Astrocyte of the spinal cord (primary cell): ENCODE data around the gene GALNT1.

Source experiments
- DNase-seq: peaks from one replicate; pipeline ENCODE4 v3.0.0; 2011; ENCODE audit warnings: low read depth, low spot score
- H3K4me3 ChIP-seq: 2 replicates; pipeline ENCODE4 v1.5.1; 2011; ENCODE audit warnings: low read depth, mild to moderate bottlenecking, low read length, moderate library complexity
- in situ Hi-C: cut with HindIII; loops from 2 replicates; pipeline ENCODE4 v1.10.0; 2017; ENCODE audit warnings: low sequenced_read_pairs
- TF ChIP-seq, protein P1 (sequence below): IDR thresholded peaks from 2 replicates; pipeline ENCODE4 v1.5.1; 2012; ENCODE audit warnings: low read depth, mild to moderate bottlenecking, low read length, inconsistent platforms

The GALNT1 gene

DNA sequence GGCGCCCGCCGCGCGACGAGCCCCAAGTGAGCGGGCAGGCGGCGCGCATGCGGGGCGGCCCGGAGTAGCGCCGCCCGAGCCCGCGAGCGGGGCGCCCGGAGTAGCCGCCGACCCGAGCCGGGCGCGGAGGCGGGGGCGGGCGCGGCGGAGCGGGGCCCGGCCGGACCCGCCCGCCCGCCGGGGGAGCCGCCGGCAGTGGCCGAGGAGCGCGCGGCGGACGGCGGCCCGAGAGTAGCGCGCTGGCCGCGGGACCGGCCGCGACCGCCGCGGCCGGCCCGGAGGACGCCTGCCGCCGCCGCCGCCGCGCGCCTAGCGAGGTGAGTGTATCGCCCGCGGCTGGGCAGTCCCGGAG, at the start of gene GALNT1:
GALNT1 (plus strand) TSS at position 195 of the 352 bp plus-strand sequence. CDS start 72,923 bp downstream, outside the sequence.
- TF ChIP-seq, protein P1, sequence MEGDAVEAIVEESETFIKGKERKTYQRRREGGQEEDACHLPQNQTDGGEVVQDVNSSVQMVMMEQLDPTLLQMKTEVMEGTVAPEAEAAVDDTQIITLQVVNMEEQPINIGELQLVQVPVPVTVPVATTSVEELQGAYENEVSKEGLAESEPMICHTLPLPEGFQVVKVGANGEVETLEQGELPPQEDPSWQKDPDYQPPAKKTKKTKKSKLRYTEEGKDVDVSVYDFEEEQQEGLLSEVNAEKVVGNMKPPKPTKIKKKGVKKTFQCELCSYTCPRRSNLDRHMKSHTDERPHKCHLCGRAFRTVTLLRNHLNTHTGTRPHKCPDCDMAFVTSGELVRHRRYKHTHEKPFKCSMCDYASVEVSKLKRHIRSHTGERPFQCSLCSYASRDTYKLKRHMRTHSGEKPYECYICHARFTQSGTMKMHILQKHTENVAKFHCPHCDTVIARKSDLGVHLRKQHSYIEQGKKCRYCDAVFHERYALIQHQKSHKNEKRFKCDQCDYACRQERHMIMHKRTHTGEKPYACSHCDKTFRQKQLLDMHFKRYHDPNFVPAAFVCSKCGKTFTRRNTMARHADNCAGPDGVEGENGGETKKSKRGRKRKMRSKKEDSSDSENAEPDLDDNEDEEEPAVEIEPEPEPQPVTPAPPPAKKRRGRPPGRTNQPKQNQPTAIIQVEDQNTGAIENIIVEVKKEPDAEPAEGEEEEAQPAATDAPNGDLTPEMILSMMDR = no peak
- in situ Hi-C loops = no loop called here

DNA sequence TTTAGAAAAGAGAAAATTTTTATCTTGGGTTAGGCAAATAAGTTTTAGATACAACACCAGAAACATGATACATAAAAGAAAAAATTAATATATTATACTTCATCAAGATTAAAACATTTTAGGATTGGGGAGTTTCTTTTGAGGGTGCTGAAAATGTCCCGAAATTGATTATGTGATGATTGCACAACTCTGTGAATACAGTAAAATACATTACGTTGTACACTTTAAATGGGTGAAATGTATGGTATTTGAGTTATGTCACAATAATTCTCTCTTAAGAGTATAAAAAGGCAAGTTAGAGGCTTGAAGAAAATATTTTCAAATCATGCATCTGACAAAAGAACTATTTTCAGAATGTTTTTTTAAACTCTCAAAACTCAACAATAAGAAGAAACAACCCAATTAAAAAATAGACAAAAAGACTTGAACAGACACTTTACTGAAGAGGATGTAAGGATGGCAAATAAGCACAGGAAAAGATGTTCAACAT, 47.6 kb upstream of the GALNT1 start:
- in situ Hi-C loops = no loop called here
- TF ChIP-seq, protein P1 = no peak
- no peak overlapping the region for H3K4me3 ChIP-seq
- DNase-seq = no peak

More for the DNA sequence above, at the start of gene GALNT1:
- no peak for DNase-seq
- H3K4me3 ChIP-seq = peak within 1 kb of the TSS; percentile 73

DNA sequence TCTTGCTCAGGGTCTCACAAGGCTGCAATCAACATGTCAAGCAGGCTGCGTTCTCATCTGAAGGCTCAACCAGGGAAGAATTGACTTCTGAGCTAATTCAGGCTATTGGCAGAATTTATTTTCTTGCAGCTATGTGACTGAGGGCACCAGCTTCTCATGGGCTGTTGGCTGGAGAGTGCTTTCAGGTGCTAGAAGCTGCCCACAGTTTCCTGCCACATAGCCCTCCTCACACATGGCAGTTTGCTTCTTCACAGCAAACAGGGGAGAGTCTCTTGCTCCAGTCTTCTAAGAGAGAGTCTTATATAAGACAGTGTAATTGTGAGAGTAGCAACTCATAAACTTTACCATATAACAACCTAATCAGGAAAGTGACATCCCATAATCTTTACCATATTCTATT, 46.2 kb upstream of the GALNT1 start:
- DNase-seq = no peak
- in situ Hi-C loops = no loop called here
- H3K4me3 ChIP-seq = no peak overlapping the region
- TF ChIP-seq, protein P1 = no peak

DNA sequence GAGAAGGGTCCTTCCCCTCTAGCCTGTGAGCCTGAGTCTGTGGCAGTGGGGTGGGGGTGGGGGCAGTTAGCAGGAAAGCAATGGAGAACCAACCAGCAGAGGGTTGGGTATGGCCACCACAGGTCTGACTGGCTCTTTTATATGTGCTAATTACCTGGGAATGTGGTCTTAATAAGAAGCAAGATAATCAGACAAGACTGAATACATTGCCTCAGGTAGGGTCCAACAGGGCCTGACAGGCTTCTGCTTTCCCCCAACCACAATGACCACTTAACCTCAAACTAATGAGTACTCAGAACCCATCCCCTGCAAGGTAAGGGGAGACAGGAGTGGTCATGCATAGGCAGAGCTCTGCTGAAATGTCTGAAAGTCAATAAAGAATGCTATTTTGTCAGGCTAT, 39.2 kb upstream of the GALNT1 start:
- no peak for DNase-seq
- in situ Hi-C loops = no loop called here
- H3K4me3 ChIP-seq = no peak overlapping the region
- TF ChIP-seq, protein P1 = no peak

DNA sequence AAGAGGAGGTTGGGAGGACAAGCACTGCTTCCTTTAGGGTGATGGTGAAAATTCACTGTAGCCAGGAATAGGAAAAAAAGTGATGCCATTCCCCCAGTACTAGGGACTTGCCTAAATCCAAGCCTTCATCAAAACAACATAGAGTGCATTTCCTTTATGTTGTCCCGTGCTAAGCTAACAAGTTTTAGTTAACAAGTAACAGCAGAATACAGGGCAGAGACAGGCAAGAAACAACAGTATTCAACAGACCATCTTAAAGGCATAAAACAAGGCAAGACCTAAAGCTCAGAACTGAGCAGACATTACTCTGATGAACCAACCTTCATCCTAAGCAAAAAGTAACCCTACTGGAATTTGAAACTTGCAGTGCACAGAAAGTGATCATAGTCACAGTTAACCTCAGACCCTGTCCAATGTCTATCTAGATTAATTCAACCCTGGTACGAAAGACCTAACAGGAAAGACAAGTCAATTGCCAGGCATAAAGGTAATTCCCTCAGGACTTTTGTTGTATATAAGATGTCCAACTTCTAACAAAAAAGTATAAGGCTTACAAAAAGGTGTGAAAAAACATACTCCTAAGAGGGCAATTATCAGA, 34.4 kb upstream of the GALNT1 start:
- no peak for DNase-seq
- TF ChIP-seq, protein P1 = no peak
- in situ Hi-C loops = no loop called here
- H3K4me3 ChIP-seq = no peak overlapping the region

DNA sequence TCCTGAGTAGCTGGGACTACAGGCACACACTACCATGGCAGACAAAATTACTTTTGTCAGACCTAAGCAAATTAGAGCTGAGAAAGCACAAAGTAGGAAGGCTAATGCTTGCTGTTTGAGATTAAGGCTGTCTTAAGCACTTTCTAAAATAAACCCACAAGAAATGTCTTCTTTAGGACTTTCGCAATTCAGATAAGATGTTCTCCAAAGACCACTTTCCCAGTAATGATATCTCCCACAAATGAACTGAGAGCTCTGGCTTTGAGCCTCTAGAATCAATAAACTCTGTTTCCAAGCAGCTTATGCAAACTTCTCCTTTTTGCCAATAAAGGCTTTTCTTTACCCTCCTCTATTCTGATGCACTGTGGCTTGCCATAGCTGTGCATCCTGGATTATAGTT, 32.0 kb upstream of the GALNT1 start:
- H3K4me3 ChIP-seq = no peak overlapping the region
- in situ Hi-C loops = no loop called here
- TF ChIP-seq, protein P1 = no peak
- DNase-seq = no peak
